GM12801 (cell line): Measurements from ENCODE around the gene YIF1A.

Experiments used
- CTCF ChIP-seq: IDR thresholded peaks from one replicate; pipeline ENCODE4 v1.5.1; 2011; ENCODE audit warnings: control low read depth; ENCODE audit not compliant: insufficient read length; ENCODE audit errors: extremely low read depth

The YIF1A gene

GRCh38 chr11:66242095-66242765 is 46.7 kb downstream of the YIF1A start:
- TF ChIP-seq CTCF = no peak

GRCh38 chr11:66240781-66241136 is 48.2 kb downstream of the YIF1A start:
- no peak for TF ChIP-seq CTCF

- no peak for TF ChIP-seq CTCF
Measured at GRCh38 chr11:66239998-66240780, 48.8 kb downstream of the YIF1A start.

- TF ChIP-seq CTCF = no peak
Measured at GRCh38 chr11:66239511-66239910, 49.4 kb downstream of the YIF1A start.

GRCh38 chr11:66238786-66239413 is 50.0 kb downstream of the YIF1A start:
- no peak for TF ChIP-seq CTCF

- no peak for TF ChIP-seq CTCF
Measured at GRCh38 chr11:66237867-66238266, 51.1 kb downstream of the YIF1A start.

GRCh38 chr11:66235141-66235540 is 53.8 kb downstream of the YIF1A start:
- TF ChIP-seq CTCF = no peak
